Activated CD8-positive, alpha-beta memory T cell treated with anti-CD3 and anti-CD28 coated beads, Interleukin-2, amount 50 U/mL, for 48 hours (primary cell): ENCODE data around the gene PIBF1.
"Not testable (repeated sequence)": the region's sequence is repeated elsewhere in the genome, so short reads cannot be mapped to it uniquely, and the experiment has no call there.

Experiments used
- DNase-seq: peaks from one replicate; pipeline ENCODE4 v3.0.0-alpha.2; 2020

Gene PIBF1, protein sequence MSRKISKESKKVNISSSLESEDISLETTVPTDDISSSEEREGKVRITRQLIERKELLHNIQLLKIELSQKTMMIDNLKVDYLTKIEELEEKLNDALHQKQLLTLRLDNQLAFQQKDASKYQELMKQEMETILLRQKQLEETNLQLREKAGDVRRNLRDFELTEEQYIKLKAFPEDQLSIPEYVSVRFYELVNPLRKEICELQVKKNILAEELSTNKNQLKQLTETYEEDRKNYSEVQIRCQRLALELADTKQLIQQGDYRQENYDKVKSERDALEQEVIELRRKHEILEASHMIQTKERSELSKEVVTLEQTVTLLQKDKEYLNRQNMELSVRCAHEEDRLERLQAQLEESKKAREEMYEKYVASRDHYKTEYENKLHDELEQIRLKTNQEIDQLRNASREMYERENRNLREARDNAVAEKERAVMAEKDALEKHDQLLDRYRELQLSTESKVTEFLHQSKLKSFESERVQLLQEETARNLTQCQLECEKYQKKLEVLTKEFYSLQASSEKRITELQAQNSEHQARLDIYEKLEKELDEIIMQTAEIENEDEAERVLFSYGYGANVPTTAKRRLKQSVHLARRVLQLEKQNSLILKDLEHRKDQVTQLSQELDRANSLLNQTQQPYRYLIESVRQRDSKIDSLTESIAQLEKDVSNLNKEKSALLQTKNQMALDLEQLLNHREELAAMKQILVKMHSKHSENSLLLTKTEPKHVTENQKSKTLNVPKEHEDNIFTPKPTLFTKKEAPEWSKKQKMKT

DNA sequence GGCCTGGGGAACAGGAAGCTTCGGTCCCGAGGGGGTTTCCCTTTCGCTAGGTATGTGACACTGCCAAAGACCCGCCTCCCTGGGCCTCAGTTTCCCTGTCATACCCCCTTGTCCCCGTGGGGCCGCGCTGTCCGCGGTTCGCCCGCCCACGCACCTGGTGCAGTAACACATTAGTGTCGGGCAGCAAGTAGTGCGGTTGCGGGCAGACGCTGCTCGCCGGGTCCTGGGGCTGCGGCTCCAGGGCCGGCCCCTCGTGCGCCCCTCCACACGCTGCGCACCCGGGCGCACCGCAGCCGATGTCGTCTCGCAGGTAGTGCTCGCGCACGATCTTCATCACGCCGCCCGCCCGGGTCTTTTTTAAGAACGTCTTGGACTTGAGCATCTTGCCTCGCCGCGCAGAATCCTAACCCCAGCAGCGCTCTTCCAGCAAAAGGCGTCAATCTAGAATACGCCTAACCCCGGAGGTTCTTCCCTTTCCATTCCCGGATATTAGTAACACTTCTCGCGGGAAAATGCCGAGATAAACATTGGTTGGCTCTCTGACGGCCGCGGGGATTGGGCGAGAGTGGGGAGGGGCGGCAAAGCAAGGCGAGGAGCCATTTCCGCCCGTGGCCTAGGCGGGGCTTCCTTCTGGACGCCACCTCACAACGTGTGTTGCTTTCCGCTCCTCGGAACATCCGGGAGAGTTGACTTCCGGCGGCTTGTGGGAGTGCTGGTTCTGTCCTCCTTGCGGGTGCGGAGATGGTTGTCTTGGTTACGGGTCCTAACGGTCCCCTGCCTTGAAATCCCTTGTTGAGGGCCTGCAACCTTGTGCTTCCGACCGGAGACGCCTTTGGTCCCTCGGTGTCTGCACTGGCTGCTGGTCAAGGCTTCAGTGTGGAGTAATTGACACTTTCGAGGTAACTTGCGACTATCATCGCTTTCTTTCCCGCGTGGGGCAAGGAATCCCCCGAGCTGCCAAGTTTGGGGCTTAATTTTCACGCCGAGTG lies at the start of gene PIBF1, which contains the start of gene DIS3:
TSS of gene PIBF1 (plus strand) at position 683 of the 989 bp plus-strand sequence. CDS start 1,337 bp downstream, outside the sequence.
TSS of gene DIS3 (minus strand) at position 450 of the 989 bp plus-strand sequence. CDS start at position 382, 68 bp downstream.
- peak; percentile 95 for DNase-seq

DNA sequence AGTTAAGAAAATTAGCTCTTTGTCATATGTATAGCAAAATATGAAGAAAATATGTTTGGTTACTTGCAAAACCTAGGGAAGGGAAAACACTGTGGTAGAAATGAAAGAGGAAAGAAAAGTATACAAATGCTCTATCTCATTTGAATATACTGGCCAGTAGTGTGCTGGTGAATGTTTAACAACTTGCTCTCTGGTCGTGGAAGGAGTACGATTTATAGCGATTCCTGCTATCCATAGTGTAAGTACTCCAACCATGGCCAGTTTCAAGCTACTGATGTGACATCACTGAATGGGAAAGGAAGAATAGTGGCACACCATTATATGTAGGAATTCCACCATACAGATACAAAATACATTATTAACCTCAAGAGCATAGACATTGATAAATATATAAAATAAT lies 44.9 kb upstream of the PIBF1 start:
- DNase-seq = no peak

DNA sequence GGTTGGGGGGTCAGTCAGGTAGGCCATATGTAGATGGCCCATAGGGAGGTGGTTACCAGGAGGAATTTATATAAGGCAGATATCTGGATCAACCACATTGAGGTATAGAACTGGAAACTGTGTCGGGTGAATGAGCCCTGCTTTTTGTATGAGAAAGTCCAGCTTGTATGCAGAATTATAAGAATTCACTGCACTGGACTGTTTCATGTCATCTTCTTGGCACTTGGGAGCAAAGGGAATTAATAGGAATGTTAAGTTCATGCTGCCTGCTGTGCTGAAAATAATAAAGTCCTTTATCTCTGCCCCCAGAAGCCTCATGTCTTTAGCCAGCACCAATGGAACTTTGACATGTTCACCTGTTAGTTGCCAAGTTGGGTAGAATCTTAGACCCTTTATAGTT lies 41.9 kb upstream of the PIBF1 start:
- no peak for DNase-seq

DNA sequence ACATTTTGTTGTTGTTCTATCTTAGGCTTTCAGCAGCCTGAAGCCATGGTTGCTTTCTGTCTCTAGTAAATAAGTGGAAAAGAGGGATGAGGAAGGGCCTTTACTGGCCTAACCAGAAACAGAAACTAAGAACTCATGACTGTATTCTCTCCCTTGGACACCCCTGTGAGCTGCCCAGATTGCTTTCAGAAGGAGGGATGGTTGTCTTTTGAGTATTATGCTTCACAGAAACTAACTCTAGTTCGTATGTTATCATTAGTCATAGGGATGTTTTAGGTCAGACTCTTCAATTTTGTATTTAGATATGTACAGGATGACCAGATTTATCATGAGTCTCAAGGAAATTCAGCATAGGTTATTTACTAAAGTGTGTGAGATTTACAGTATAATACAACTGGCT lies 36.7 kb upstream of the PIBF1 start:
- no peak for DNase-seq

DNA sequence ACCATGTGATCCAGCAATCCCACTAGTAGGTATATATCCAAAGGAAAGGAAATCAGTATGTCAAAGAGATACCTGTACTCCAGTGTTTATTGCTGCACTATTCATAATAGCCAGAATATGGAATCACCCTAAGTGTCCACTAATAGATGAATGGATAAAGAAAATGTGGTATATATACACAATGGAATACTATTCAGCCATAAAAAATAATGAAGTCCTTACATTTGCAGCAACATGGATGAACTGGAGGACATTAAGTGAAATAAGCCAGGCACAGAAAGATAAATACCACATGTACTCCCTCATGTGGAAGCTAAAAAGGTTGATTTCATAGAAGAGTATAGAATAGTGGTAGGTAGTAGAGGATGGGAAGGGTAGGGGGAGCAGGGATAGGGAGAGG lies 30.7 kb upstream of the PIBF1 start:
- no peak for DNase-seq

DNA sequence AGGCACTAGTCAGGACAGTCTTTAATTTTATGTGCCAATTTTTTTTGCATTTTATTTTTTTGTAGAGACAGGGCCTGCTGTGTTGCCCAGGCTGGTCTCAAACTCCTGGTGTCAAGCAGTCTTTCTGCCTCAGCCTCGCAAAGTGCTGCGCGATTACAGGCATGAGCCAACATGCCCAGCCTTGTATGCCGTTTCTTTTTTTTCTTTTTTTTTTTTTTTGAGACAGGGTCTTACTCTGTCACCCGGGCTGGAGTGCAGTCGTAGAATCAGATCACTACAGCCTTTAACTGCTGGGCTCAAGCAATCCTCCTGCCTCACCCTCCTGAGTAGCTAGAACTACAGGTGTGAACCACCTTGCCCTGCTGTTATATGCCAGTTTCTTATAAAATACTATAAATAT lies 27.8 kb upstream of the PIBF1 start:
- DNase-seq = no peak

DNA sequence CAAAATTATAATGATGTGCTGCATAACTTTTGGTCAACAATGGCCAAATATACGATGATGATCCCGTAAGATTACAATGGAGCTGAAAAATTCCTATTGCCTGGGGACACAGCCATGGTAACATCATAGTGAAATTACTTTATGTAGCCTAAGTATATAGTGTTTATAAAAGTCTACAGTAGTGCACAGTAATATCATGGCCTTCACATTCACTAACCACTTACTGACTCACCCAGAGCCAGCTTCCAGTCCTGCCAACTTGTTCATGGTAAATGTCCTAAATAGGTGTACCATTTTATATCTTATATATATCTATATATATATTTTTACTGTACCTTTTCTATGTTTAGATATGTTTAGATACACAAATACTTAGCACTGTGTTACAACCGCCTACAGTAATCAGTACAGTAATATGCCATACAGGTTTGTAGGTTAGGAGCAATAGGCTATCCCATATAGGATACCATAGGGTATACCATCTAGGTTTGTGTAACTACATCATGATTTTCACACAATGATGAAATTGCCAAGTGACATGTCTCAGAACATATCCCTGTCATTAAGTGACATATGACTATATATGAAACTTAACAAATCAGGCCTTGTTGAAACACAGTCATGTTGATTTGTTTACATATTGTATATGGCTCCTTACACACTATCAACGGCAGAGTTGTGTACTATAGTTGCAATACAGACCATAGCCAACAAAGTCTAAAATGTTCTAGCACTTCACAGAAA lies 24.0 kb upstream of the PIBF1 start:
- no peak for DNase-seq

DNA sequence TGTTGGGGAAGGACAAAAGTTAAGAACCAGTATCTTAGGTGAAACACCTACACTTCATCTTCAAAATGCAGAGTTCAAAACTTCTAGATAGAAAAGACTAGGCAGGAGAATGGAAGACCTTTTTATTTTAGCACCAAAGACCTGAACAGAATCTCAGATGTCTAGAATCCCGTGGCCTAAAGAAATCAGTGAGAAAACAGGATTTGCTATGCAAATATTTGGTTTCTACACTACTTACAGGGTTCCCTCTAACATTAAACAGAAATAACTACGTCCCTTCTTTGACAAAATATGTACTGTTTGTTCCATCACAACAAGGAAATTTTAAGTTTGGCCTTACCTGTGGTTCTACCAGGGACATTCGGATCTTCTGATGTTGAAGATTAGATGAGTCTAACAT lies 21.7 kb upstream of the PIBF1 start:
- DNase-seq = no peak

DNA sequence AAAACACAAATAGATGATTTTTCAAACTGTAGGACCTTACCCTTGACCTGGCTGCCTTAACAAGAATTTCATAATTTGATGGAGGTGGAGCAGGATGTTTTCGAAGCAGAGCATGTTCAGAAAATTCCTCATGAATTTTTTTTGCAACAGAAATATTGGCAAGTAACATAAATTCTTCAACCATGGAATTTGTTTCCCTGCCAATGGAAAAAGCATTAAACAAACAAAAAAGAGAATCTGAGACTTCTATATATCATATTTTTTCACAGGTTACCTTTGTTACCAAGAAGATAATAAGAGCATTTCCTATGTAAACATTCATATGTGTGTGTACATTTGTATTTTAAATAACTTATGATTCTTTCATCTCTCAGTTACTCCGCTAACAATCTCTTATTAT lies 18.5 kb upstream of the PIBF1 start:
- no peak for DNase-seq

DNA sequence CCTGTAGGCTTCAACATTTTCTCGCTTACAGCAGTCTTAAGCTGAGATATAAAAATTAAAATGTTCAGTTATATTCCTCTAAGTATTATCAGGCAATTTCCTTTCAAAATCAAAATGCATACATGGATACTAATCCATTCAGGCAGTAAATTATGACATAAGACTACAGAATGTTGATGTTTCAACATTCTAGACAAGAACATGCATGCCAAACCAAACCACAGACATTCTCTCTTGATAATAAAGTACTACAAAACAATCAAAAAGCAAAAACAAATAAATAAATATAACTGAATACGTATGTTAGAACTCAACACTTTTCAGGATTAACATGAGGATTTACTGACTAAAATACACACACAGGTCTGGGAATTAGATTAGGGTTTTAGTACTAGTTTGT lies 7.9 kb upstream of the PIBF1 start:
- no peak for DNase-seq

DNA sequence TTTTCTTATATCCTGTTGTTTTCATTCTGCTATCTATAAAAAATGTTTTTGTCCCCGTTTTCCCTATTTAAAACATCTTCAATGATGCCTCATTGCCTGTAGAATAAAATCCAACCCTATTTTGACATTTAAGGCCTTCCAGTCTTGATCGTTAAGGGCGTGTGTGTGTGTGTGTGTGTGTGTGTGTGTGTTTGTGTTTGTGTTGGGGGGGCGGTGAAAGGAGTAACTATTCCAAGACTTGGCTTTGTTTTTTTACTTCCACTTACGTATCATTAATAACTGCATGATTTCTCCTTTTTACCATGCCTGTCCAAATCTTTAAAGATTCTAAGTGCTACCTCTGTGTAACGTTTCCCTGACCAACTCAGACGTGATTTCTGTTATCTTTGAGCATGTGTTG lies 784 bp downstream of the PIBF1 start:
- DNase-seq = no peak

DNA sequence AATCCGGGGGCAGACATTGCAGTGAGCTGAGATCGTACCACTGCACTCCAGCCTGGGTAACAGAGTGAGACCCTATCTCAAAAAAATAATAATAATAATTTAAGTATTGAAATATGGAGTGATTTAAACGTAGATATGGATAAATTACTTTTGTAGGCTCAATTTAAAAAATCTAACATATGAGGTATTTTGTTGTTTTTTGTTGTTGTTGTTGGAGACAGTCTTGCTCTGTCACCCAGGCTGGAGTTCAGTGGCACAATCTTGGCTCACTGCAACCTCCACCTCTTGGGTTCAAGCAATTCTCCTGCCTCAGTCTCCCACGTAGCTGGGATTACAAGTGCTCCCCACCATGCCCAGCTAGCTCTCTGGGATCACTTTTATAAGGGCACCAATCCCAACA lies 2.7 kb downstream of the PIBF1 start:
- DNase-seq = not testable (repeated sequence)

DNA sequence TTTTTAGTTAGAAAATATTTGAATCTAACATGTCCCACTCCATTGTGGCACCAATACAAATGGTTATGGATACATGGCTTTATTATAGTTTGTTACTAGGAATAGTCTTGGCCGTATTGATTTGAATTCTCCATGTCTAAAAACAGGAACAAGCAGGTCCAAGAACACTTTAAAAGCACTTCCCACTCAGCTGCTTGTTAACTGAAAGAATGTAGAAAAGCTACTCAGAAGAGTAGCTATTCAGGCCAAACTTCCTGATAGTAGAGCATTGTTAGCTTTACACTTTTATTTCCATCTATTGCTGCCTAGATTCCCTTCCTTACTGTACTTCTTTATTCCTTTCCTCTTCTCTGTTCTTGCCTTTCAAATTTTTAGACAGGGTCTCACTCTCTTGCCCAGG lies 6.9 kb downstream of the PIBF1 start:
- DNase-seq = no peak

DNA sequence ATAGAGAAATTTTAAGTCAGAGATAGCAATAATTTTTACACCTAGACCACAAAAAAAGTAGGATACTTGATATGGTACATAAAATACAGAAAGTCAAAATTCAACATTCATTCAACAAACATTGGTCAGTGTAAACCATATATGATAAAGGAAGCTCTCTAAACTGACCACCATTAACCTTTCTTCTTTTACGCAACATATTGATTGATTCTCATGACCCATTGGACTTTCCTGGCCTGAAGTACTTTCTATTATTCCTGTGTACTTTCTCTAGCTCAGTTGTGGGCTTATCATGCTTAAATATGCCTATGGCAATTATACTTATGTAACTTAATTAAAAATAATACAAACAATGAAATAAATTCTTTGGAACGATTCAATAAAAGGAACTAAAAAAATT lies 10.7 kb downstream of the PIBF1 start:
- DNase-seq = no peak

DNA sequence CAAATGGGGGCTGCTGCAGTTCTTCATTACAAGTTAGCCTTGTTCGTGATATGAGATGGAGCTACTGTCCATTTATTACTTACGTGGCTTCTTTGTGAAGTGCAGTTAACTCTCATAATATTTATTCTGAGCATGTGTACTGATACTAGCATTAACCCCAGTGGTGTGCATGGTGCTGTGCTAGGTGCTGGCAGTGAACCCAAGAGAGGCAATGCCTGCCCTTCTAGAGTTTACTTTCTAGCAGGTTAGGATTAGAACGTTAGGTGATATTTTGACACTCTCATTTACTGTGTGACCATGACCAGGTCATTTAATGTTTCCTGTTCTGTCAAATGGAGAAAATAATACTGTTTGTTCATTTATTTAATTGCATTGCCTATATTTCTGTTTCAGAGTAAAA lies 16.9 kb downstream of the PIBF1 start:
- DNase-seq = no peak

DNA sequence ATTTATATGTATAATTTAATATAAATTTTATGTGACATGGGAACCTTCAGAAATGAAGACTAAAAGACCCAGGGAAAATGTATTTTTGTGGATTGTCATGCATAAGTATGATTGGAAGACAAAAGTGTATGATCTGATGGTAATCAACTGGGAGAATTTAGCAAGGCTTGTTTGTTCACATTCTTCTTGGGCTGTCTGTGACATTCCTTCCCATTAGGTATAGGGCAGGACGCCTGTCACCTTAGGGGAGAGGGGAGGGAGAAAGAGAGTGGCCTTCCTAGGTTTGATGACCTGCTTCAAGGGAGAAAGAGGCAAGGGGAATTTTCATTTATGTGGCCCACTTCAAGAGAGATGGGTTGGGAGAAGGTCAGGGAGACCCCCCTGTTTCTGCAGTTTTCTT lies 22.4 kb downstream of the PIBF1 start:
- no peak for DNase-seq

DNA sequence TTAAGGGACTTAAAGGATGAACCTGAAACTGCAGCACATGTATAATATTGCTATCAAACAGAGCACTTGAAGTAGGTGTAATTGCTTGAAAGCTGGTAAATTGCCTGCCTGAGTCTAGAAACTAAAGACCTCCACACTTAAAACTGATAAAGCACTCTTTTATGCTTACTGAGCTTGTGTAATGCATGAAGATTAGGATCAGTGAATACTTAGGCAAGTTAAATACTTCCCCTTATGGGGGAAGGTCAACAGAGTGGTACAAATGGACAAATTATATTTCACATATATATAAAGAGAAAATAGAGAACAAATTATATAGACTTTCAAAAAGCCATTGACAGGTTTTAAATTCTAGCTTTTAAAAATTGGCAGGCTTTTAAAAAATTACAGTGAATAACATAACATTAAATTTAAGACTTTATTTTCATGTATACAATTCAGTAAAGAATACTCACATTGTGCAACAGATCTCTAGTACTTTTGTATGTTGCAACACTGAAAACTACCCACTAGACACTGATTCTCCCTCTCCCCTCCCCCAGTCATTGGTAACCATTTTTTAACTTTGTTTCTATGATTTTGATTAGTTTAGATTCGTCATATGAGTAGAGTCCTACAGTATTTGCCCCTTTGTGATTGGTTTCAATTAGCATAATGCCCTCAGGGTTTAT lies 23.9 kb downstream of the PIBF1 start:
- DNase-seq = no peak

DNA sequence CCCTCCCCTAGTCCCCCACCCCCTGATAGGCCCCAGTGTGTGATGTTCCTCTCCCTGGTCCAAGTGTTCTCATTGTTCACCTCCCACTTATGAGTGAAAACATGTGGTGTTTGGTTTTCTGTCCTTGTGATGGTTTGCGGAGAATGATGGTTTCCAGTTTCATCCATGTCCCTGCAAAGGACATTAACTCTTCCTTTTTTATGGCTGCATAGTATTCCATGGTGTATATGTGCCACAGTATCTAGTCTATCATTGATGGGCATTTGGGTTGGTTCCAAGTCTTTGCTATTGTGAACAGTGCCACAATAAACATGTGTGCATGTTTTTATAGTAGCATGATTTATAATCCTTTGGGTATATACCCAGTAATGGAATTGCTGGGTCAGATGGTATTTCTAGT lies 24.6 kb downstream of the PIBF1 start:
- not testable (repeated sequence) for DNase-seq

DNA sequence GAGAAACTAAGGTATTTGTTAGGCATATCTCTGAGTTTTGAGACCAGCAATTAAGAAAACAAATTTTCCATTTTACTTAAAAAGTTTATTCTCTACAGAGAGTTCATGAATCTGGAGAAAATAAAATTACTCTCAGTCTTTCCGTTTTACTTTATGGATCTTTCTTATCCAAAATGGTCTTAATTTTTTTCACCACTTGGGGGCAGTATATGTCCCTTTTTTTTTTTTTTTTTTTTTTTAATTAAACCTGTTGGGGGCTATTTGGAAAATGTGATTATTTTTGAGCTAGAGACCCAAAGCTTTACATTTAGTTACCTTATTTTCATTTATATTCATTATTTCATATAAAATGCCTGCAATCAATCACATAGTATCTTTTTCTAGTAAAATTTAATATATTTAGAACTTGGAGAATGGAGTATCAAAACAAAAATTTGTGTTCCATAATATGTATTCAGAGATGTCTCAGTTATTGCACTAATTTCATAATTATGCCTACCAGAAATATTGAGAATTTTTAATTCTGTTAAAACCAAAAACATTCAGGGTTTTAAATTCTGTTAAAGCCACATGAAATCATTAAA lies 27.1 kb downstream of the PIBF1 start:
- DNase-seq = no peak

DNA sequence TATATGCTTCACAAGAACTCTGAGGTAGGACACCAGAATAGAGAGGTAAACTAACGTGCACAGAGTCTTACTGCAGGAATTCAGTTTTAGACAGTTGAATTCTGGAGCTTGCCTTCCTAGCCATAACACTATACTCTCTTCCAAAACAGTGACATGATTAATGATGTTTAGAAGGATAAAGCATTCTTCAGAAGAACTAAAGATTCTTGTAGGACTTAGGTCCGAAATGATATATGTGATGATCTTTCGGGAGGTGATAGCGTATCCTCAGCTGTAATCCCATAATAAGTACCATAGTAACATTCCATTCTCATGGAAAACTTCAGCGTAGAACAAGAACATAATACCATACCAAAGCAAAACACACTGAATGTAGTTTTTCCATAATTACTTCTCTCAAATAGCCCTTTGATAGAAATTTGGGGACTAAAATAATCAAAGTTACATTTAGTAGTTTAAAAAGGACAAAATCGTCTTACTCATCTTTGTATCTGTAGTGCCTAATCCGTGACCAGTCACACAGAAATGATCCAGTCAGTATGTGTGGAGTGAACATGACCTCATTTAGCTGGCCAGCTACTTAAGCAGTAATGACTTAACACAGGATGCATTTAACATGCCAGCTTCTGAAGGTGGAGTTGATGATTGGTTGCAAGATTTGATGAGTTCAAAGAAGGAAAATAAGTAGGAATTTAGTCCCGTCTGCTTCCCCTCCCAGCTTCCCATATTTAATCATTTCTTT lies 38.4 kb downstream of the PIBF1 start:
- DNase-seq = no peak

DNA sequence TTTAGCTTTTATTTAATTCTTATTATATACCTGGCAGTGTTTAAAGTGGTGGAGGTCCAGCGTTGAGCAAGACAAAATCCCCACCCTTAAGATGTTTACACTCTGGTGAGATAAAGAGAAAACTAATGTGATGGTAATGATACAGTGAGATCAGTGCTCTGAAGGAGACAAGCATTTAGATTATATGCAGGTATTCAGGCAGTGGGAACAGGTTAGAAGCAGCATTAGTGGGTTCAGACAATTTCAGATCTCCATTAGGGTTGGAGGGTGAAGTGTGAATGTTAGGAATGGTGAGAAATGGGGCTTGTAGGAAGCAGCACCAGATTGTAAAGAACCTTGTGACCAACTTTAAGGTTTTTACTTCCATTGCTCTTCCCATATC lies 39.0 kb downstream of the PIBF1 start:
- DNase-seq = no peak
